Iris pigment epithelial cell (primary cell): Measurements from ENCODE around the gene H2AZ1.

Experiments
- DNase-seq: peaks from one replicate; pipeline ENCODE4 v3.0.0-alpha.2; 2011; ENCODE audit warnings: low read depth

The H2AZ1 gene

GRCh38 chr4:99945718-99946355 lies 4.2 kb downstream of the H2AZ1 start:
- peak; percentile 36 for DNase-seq

DNA sequence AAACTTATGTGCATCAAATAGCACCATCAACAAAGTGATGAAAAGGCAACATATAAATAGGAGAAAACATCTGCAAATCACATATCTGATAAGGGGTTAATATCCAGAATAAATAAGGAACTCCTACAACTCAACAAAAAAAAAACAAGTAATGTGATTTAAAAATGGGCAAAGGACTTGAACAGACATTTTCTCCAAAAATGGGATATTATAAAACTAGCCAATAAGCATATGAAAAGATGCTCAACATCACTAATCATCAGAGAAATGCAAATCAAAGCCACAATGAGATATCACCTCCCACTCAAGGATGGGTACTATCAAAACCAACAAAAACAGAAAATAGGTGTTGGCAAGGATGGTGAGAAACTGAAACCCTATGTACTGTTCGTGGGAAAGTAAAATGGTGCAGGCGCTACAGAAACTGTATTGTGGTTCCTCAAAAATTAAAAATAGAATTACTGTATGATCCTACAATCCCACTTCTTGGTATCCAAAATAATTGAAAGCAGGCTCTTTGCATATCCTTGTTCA lies 6.1 kb downstream of the H2AZ1 start:
- DNase-seq, result no peak

GRCh38 chr4:99938243-99938753 lies 11.8 kb downstream of the H2AZ1 start:
- DNase-seq, result no peak

DNA sequence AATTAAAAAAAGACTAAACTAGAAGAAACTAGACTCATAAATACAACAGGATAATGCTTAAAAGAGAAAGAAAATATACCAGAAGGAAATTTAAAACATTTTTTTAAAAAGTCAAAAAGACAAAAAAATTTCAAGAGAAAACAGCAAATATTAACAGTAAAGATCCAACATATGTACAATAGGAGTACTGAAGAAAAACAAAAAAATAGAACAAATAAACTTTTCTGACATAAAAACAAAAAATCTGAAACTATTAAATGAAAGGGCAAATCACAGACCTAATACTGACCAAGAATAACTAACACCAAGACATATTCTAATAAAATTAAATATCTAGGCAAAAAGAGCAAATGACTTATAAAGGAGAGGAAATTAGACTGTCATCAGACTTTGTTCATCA lies 15.2 kb downstream of the H2AZ1 start:
- no peak for DNase-seq

DNA sequence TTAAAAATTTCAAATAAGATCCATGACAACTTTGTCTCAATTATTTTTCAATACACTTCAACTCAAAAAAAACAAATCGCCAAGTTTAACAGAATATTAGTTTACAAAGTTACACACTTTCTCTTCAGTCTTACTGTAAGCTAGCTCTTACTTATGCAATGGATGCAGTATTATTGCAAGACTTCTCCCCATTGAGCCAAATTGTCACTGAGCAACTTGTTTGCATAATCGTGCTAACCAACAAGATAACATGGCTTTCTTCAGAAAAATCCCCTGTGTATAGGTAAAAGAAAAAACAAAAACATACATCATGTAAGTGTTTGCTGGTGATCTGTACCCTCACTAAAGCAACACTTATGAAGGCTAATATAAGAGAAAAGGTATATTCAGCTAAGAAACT lies 22.5 kb downstream of the H2AZ1 start:
- DNase-seq, result no peak

DNA sequence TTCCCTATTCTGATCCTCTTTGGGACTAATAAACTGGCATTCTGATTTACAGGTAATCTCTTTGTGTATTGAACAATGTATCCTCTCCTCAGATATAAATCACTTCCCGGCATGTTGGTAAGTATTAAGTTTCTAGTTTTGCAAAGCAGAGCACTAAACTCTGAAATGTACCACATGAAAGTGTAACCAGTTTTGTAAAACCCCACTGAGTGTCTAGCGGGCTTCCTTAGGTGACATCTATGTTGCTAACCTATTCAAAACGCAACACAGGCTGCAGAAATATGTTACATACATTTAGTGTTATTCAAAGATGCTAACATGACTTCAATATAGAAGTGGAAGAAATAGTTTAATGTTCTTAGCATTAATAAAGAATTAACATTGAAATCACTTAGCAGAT lies 28.9 kb downstream of the H2AZ1 start:
- no peak for DNase-seq

- DNase-seq, result no peak
These were observed 31.4 kb downstream of the H2AZ1 start for GRCh38 chr4:99918656-99919055.

DNA sequence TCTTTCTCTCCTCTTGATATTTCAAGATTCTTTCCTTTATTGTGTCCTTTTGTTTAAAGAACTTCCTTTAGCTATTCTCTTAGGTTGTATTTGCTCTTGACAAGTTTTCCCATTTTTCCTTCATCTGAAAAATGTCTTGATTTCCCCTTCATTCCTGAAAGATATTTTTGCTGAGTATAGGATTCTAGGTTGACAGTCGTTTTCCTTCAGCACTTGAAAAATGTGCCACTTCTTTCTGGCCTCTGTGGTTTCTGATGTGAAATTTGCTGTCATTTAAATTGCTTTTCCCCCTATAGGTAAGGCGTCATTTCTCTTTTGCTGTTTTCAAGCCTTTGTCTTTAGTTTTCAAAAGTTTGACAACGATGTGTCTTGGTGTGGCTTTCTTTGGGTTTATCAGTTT lies 32.5 kb downstream of the H2AZ1 start:
- DNase-seq, result no peak

DNA sequence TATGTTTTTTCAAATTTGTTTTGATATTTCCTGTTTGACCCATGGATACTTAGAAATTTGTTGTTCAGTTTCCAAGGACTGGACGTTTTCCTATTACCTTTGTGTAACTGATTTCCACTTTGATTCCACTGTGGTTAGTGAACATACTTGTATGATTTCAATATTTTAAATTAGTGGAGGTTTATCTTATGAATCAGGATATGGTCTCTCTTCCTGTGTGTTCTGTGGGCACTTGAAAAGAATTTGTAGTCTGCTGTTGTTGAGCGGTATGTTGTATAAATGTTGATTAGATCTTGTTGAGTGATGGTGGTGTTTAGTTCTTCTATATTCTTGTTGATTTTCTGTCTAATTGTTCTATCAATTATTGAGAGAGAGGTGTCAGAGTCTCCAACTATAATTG lies 34.6 kb downstream of the H2AZ1 start:
- DNase-seq, result peak; percentile 69
